CD4-positive, alpha-beta T cell treated with Interleukin-17A for 1 hour (primary cell): ENCODE results near the gene PDGFB.

Experiments used
- DNase-seq: peaks from one replicate; pipeline ENCODE4 v3.0.0-alpha.2; 2020

The PDGFB gene

DNA sequence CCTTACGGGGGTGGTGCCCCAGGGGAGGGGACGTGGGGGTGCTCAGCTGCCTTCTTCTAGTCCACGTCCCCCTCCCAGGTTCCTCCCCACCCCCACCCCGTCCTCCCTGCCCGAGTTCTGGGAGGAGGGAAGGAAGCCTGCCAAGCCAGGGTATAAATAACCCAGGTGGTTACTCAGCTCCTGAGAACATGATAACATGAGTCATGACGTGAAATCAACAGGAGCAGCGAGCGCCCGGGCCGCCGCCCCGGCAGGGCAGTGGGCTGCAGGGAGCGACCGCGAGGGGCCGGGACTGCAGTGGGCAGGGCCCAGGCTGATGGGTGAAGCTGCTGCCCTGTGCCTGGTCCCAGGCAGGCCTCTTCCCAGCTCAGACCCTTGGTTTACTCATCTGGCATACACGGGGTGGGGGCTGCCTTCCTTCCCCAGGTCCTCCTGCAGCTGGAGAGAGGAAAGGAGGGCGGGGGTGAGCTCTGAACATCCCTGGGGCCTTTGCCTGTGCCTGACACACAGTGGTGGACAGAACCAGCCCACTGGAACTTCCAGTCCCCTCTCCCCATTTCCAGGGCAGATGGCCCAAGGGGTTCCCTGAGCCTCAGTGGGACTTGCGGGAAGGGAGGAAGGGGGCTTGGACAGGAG is 8.8 kb upstream of the PDGFB start:
- no peak for DNase-seq

DNA sequence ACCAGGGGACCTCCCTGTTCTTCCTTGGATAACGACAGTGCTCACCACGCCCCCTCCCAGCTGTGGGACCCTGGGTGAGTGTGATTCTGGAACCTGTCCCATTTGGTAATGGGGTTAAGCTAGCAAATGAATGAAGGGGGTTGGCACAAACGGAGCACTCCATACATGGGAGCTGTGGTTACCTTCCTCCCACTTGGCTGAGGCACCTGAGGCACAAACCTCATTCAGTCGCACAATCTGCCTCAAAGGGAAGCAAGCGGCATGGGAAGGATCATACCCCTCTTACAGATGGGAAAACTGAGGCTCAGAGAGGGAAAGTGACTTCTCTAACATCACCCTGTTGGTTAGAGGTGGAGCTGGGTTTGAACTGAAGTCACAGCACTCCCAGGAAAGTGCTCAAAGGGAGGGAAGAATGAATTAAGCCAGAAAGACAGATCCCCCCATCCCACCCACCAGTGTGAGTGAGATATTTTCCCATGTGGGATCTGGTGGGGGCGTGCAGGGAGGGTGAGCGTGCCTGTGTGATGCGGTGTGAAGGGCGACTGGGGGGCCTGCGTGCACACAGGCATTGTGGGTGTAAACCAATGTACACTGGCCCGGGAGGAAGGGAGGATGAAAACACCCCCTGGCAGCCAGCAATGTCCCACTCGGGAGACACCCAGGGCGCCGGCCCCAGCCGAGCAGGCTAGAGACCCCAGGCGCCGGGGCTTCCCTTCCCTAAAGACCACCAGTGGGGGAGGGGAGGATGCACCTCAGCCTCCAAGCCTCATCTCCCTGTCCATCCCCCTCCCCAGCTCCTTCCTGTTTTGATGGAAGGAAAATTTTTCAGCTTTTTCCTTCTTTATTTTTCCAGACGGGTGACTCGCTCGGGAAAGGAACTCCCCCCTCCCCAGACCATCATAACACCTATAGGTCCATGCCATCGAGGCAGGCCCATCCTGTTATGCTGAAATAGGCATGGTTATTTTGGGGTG is 8.0 kb upstream of the PDGFB start:
- DNase-seq: no peak

DNA sequence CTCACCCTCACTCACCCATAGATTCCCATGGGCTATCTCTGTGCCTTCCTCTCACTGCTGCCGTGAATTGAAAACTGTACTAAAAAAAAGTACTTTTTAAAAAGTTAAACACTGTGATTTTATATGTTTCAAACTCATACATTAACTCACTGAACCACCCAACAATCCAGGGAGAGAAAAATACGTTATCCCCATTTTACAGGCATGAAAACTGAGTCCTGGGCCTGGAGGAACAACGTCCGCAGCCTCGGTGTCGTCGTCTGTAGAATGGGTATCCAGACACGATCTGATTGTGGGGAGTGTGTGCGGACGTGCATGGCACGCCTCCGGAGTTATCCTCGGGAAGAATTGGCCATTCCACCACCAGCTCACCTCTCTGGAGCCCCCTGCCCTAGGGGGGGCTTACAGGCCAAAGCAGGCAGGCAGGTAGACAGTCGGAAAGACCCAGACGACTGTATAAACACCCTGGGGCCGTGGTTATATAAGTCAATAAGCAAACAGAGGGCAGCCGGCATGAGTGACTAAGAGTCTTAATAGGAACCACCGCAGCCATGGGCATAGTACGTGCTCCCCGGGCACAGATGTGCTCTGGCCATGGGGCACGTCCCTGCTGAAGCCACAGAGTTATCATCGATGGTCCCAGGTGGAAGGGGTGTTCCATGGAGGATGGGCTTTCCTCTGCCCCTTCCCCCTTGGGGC is 7.1 kb upstream of the PDGFB start:
- DNase-seq: no peak

DNA sequence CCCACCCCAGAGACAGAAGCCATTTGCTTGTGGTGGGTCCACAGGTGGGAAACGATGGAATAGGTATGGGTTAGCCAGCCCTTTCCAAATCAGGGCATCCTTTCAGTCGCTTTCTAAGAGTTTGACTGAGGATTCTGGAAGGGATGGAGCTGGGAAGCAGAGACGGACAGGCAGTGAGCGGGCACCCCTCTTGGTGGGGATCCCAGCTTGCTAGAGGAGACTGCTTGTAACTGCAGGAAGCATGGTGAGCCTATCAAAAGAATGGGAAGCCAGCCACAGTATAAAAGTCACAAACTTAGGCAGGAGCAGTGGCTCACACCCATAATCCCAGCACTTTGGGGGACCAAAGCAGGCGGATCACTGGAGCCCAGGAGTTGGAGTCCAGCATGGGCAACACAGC is 6.1 kb upstream of the PDGFB start:
- no peak for DNase-seq

DNA sequence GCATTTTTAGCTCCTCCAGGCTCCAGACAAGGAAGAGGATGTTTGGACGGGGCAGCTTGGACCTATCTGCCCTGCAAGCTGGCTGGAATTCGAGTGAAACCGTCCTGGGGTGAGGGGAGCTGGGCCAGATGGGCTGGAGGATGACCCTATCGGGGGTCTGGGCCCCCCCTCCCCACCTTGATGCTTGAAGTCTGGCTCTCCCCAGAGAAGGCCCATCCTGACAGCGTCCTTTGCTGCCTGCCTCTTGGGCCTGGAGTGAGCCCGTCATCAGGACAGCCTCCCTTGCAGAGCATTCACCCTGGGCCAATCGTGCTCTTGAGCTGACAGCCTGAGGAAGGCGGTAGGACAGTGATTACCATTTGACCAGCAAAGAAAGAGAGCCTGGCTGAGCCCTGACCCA is 5.3 kb upstream of the PDGFB start:
- DNase-seq: no peak

DNA sequence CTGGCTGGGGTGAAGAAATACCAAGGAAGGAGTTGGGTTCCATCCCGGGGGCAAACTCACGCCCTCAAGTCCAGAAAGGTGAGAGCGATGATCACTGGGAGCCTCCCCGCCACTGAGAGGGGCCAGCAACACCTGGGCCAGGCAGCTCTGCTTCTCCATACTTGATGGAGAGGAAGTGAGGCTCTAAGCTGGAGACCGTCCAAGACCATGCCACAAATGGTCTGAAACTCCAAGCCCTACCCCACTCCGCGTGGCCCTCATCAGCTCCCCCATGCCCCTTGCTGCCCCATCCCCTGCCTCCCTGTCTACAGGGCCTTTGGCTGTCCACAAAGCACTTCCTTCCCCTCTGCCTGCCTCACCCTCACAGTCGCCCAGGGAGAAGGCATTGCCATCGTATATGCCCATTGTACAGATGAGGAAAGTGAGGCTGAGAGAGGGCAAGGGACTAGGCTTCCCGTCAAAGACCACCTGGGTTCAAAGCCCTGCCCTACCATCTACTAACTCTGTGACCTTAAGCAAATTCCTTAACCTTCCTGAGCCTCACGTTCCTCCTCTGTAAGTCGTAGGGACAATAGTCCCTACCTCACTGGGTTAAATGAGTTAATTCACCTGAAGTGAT is 4.4 kb upstream of the PDGFB start:
- DNase-seq: no peak

DNA sequence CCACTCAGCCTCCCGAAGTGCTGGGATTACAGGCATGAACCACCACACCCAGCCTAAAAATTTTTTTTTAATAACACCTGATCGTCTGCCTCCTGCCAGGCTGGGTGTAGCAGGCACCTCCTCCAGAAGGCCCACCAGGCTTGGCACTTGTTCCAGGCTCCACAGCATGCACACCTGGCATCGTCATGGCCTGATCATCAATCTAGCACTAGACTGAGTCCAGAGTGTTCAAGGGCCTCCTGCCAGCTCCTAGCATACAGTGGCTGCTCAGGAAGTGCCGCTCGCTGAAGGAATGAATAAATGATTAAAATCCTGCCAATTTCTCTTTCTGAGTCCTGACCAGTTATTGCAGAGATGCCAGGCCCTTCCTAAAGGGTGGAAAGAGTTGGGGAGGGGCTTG is 3.5 kb upstream of the PDGFB start:
- DNase-seq: no peak

DNA sequence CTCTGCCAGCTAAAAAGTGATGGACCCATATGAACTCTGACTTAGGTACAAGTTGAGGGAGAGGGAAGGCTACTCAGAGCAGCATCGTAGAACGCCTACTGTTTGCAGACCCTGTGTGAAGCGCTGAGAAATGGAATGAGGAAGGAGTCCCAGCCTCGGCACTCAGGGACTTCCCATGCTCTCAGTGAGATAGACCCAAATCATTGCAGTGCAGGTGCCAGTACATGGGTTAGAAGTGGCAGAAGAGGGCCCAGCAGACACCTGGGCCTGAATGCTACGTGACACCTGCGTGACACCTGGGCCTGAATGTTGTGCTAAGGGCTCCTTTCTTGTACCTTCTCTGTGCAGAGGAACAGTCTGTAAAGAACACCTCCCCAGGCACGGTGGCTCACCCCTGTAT is 2.6 kb upstream of the PDGFB start:
- no peak for DNase-seq

DNA sequence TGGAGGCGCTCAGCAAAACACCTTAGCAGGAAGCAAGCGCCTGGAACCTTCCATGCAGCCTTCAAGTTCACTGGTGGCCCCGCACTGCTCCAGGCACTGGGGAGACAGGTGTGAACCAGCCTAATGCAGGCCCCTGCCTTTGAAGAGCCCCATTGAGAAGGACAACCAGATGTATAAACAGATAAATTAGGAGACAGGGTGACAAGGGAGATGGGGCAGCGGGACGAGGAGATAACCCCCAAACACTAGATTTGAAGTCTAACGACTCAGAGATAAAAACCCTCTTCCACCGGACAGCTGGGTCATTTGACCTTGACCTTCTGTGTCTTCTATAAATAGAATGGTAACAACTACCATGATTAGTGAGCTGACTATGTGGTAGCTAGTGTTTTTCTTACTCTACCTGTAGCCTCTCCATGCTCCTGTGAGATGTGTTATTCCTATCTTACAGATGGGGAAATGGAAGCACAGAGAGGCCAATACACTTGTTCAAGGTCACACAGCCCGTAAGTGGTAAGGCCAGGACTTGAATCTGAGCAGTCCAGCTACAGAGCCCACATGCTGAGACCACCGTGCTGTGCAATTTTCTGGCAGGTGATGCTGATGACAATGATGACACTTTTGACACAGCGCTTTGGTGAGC is 2.0 kb upstream of the PDGFB start:
- no peak for DNase-seq

DNA sequence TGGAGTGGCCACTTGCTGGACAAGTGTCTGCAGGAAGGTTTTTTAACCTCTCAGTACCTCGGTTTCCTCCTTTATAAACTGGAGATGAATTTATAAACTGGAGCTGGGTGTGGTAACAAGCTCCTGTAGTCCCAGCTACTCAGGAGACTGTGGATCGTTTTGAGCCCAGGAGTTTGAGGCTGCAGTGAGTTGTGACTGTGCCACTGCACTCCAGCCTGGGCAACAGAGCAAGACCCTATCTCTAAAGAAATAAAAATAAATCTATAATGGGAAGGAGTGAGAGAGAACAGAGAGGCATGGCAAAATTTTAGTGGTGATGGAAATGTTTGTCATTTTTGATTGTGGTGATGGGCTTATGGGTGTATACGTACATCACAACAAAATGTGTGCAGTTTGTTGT is 1.4 kb upstream of the PDGFB start:
- no peak for DNase-seq

DNA sequence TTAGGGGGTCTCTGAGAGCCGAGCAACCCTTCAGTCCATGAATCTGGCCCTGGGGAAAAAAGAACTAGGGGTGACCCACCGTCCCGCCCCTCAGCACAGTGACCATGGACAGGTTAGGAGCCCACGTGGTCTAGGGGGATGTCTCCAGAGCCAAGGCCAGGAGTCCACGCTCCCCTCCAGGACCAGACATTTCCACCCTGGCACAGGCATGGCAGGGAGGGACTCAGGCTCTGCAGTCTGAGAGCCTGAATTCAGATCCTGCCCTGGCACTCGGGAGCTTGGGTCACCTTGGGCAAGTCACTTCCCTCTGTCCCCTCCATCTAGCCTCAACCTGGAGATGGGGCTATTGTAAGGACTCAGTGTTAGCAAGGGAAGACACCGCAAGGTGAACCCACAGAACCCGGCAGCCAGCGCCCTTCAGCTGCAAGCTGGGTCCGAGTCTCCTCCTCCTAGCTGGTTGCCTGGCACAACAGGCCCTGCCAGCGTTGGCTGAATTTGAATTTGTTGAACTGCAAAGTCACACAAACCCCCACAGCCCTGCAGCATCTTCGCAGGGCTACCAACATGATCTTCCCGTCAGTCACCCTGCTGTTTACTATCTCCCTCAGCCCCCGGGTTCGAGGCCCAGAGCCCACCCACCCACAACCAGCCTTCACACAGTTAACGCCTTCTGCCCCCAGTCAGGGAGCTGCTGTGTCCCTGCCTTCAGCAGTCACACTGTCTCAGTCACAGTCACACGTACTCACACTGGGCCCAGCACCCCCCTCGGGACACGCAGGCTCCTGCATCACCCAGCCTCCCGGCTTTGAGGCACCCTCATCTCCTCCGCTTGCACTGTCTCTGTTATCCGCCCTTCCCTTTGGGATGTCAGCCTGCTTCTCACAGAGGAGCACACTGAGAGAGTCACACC is 603 bp upstream of the PDGFB start:
- no peak for DNase-seq

DNA sequence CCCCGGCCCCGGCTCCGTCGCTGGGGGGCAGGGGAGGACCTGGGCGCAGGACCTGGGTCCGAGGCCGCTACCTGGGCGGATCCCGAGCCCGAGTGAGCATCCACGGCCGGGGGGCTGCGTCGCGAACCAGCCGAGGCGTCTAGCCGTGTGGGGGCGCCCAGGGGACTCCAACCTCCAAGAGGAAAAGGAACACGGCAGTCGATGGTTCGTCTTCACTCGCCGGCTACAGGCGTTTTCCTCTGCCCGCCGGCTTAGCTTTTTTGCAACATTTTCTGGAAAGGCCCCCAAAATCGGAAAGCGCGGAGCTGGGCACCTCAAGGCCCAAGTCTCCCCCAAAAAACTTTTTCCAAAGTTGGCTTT is 666 bp downstream of the PDGFB start:
- no peak for DNase-seq

DNA sequence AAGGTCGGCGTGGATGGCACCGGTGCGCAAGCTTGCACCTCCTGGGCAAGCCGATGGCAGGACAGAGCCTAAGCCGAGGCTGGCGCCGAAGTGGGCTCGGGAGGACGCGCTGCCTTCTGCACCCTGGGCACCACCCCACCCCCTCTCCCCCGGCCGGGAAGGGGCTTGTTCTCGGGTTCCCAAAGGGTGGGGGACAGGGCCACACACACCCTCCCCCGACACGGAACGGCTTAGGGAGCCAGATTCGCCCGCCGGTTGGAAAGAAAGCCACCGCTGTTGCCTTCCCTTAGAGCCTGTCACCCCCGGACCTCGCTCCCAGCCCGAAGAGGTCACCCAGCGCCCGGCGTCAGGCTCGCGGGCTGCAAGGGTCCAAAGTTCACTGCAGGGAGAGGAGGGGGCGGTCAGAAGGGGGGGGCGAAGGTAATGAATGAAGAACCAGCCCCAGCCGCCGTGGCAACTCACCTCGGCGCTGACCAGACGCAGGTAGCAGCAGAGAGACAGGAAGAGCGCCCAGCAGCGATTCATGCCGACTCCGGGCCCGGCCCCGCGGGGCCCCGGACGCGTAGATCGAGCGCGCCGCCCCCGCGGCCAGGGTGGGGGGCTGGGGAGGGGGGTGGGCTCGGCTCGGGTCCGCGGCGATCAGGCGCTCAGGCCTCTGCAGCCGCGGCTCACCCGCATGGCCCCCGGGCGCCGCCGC is 1.2 kb downstream of the PDGFB start:
- no peak for DNase-seq

DNA sequence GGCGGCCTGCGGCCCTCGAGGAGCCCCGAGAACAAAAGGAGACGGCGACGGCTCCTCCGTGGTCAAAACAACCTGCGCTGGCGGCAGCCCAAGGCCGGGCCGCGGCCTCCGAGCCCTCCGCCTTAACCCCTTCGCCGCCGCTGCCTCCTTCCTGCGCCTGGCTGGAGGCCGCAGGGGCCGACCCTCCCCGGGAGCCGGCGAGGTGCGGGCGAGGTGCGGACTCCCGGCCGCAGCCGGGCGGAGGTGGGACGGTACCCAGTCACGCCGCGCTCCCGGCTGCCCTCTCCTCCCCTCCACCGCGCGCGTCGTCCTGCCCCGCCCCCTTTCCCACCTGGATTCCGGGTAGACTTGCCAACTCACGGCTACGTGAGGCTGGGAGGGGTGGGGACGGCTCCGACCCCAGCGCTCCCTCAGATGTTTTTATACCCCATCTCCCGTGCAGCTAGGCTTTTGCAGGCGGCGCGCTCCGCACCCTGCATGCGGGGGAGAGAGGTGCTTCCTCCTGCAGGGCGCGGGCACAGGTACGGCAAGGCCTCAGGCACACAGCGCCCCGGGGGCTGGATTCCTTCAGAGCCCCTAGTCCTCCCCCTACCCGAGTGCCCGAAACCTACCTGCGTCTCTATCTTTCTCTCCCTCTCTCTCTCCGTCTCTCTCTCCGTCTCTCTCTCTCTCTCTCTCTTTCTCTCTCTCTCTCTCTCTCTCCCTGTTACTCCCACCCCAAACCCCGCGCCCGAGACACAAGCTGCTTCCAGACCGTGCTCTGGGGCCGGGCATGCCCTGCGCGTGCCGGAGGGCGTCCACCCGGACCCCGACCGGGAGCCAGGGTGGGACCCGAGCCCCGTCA is 2.0 kb downstream of the PDGFB start:
- peak; percentile 50 for DNase-seq

DNA sequence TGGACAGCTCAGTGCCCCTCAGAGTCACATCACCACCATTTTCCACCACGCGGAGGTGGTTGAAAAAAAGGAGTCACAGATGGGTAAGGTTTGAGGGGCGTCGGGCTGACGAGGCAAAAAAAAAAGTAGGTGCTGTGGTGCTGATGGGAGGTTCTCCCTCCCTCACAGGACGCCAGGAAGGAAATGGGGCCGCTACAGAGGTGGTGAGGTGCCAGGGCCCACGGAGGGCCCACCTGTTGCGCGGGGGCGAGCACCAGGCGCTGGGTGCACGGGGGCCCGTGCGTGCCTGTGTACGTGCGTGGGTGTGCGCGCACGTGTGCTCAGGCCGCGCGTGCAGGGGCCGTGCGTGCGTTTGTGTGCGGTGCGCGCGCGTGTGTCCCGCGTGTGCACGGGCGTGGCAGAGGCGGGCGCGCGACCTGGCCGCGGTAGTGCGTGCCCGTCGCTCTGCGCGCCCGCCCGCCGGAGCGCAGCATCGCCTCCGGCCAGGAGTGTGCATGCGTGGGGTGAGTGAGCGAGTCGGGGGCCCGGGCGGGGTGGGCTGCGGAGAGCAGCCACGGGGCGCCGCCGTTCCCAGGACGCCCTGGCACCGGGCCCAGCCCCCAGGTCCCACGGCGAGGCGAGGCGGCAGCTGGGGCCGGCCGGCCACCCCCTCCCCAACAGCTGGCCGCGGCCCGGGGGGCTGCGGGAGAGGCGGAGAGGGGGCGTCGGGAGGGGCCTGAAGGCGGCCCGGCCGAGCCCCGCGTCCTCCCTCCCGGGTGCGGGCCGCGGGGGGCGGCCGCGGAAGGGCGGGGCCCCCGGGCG is 2.8 kb downstream of the PDGFB start:
- peak; percentile 69 for DNase-seq

DNA sequence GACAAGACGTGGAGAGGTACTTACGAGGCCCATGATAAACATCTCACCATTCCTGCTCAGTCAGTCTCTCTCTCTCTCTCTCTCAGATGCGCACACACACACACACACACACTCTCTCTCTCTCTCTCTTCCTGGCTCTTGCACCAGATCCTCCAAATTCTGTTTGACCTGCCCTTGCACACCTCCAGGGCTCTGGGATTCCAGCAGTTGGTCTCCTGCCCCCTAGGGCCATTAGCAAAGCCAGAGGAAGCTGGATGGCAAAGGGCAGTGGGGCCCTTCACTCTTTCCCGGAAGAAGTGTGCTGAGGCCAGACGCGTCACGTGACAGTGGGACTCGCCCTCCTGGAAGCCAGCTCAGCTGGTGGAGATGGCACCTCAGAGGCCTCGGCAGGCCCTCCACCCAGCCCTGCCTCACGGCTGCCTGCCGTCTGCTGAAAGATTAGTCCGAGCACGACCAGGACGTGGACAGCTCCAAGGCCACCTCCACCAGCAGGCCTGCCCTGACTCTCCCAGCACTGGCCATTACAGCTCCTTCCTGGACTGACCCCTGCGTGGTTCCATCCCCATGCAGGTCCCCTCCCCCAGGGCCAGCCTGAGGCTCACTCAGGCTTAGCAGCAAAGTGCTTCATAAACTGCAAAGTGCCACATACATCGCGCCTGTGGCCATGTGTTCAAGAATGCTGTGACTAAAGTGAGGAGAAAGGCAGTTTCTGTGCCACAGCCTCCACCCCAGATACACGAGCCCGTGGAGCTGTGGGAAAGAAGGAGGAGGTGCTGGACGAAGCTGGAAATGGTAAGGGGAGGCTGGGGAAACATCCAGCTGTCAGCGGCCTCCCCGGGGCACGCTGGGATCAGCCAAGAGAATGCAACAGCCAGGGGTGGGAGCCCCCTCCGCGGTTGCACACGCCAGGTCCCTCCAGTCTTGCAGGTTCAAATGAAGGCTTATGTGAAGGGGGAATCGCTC is 3.7 kb downstream of the PDGFB start:
- peak; percentile 64 for DNase-seq

DNA sequence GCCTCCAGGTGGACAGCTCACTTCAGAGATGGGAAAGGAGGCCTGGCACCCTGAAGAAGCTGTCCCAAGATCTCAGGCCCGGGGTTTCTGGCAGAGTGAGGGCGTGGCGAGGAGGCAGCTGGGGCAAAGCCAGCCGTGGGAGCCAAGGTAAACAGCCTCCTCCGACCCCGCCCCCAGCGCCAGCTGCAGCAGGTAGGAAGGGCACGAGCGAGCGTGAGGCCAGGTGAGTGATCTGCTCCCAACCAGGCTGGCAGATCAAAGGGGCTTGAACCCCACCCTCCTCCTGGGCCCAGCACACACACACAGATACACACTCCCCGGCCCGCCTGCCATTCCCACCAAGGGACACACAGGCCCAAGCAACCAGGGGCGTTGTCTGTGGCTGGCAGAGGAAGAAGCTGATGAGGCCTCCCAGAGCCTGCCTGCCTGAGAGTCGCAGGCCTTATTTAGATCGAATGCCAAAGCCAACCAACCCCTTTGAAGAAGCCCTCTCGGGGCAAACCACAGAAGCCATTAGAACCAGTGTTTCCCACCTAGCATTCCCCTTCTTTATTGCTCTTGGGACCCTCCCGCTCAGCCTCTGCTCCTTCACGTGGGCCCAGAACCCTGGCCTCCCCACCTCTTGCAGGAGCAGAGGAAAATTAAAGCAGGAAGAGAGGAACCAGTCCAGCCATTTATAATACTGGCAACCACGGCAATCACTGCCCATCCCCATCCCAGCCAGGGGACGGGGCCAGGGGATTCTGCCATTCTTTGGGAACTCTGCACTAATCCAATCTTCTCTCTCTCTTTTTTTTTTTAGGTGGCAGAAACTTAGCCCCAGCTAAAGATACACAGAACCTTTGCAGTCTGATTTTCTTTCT is 5.0 kb downstream of the PDGFB start:
- peak; percentile 31 for DNase-seq
